DMS 273 (cell line): ENCODE measurements around the gene ELMO1.
A peak's percentile ranks its signal among the peaks of the same experiment; 100 is the strongest.

Experiments
- DNase-seq: peaks from one replicate; lab custom pipeline; 2025; ENCODE audit not compliant: unreplicated experiment; lab: John Stamatoyannopoulos, UW

The ELMO1 gene

GRCh38 chr7:37376386-37376785, 72.3 kb downstream of the ELMO1 start:
- DNase-seq, result no peak

- DNase-seq, result no peak
Measured at GRCh38 chr7:37372750-37373149, 75.9 kb downstream of the ELMO1 start.

GRCh38 chr7:37371755-37372154, 76.9 kb downstream of the ELMO1 start:
- DNase-seq, result no peak

- no peak for DNase-seq
Measured at GRCh38 chr7:37369906-37370305, 78.8 kb downstream of the ELMO1 start.

- DNase-seq, result no peak
Measured at GRCh38 chr7:37368540-37368939, 80.1 kb downstream of the ELMO1 start.

- no peak for DNase-seq
Measured at GRCh38 chr7:37367010-37367409, 81.7 kb downstream of the ELMO1 start.

GRCh38 chr7:37366445-37366844, 82.2 kb downstream of the ELMO1 start:
- DNase-seq, result no peak

- no peak for DNase-seq
Measured at GRCh38 chr7:37365405-37365804, 83.3 kb downstream of the ELMO1 start.

GRCh38 chr7:37364856-37365255, 83.8 kb downstream of the ELMO1 start:
- DNase-seq, result no peak

GRCh38 chr7:37363536-37364491, 84.8 kb downstream of the ELMO1 start:
- no peak for DNase-seq

GRCh38 chr7:37362802-37363201, 85.9 kb downstream of the ELMO1 start:
- no peak for DNase-seq

- no peak for DNase-seq
Measured at GRCh38 chr7:37360484-37360883, 88.2 kb downstream of the ELMO1 start.

GRCh38 chr7:37359662-37360444, 88.8 kb downstream of the ELMO1 start:
- DNase-seq, result no peak

- DNase-seq, result no peak
Measured at GRCh38 chr7:37359180-37359579, 89.5 kb downstream of the ELMO1 start.

GRCh38 chr7:37357637-37357996, 91.0 kb downstream of the ELMO1 start:
- DNase-seq, result no peak

- DNase-seq, result no peak
Measured at GRCh38 chr7:37356911-37357636, 91.6 kb downstream of the ELMO1 start.

- DNase-seq, result no peak
Measured at GRCh38 chr7:37354656-37355131, 94.0 kb downstream of the ELMO1 start.

GRCh38 chr7:37353949-37354655, 94.6 kb downstream of the ELMO1 start:
- DNase-seq, result no peak

GRCh38 chr7:37352974-37353948, 95.4 kb downstream of the ELMO1 start:
- peak; percentile 41 for DNase-seq
